Tongue (tissue), 2 donors: Measurements from ENCODE around the gene PRR5L. TPM values are rescaled to one million over a fixed set of nuclear protein-coding genes. Genes with fewer than 3 reads are reported as not detected.
"Not testable (repeated sequence)": the region's sequence is repeated elsewhere in the genome, so short reads cannot be mapped to it uniquely, and the experiment has no call there.

Experiments
- DNase-seq: peaks from one replicate; pipeline ENCODE4 v3.0.0-alpha.2; 2015
- total RNA-seq: library from RNA; depleted of rRNA; stranded (reverse); fragments of >200 nt; gene quantifications from one replicate; pipeline ENCODE4 v1.2.3, GENCODE V29; 2014

Gene PRR5L
- total RNA-seq, 1 donor from 2014 or later: 14.1 TPM

DNA sequence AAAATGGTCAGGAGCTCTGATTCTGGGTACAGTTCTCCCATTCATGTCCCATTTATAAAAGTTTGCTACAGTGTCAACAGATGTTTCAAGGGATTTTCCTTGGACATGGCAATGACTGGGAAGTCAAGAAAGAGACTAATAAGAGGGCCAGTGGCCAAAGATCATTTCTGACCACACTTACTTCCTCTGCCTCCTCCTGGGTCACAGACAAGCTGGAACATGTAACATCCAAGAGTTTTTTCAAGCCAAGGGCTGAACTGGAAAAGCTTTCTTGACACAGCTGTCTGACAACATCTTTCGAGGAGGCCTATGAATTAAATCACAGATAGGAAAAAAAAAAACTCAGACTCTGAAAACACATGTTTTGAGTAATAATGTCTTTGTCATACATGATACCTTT is 15.6 kb upstream of the PRR5L start:
- no peak for DNase-seq

DNA sequence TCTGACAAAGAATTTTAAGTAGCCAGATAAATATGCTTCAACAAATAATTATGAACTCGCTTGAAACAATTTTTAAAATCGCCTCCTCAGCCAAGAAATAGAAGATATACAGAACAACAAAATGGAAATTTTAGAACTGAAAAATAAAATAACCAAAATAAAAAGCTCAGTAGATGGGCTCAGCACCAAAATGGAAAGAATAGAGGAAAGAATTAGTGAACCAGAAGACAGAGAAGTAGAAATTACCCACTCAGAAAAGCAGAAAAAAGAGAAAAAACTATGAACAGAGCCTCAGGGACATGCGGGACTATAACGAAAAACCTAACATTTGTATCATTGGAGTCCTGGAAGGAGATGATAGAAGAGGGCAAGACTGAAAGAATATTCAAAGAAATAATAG is 14.2 kb upstream of the PRR5L start:
- no peak for DNase-seq

DNA sequence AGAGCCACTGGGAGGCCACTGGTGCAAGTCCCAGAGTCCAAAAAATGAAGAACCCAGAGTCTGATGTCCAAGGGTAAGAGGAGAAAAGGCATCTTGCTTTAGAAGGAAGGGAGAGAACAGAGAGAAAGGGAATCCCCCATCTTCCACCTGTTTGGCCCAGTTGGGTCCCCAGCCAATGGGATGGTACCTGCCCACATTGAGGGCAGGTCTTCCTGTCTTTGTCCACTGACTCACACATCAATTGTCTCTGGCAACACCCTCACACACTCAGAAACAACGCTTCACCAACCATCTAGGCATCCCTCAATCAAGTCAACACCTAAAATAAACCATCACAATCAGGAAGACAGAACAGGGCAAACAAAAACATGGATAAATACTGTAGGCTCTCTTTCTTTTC is 13.2 kb upstream of the PRR5L start:
- no peak for DNase-seq

DNA sequence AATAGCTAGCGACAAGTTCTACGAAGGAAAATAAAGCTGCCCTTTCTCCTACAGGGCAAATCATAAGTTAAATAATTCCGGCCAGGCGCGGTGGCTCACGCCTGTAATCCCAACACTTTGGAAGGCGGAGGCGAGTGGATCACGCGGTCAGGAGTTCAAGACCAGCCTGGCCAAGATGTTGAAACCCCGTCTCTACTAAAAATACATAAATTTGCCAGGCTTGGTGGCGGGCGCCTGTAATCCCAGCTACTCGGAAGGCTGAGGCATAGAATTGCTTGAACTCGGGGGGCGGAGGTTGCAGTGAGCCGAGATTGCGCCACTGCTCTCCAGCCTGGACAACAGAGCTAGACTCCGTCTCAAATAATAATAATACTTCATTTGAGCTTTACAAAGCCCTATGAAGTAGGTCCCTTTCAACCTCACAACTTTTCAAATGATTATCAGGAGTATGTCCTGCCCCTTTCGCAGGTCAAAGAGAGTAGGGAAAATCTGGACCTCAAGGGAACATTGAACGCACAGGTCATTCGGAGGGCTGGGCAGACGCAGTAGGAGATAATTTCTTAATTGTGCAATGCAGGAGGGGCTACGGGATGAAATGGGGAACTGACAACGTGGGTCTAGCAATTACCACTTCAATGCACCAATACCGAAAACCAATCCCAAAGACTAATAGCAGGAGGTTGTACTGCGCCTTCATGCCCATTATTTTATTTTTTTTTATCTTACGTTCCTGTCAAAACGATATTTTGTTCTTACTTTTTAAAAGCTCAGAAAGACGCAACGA is 7.5 kb upstream of the PRR5L start:
- no peak for DNase-seq

DNA sequence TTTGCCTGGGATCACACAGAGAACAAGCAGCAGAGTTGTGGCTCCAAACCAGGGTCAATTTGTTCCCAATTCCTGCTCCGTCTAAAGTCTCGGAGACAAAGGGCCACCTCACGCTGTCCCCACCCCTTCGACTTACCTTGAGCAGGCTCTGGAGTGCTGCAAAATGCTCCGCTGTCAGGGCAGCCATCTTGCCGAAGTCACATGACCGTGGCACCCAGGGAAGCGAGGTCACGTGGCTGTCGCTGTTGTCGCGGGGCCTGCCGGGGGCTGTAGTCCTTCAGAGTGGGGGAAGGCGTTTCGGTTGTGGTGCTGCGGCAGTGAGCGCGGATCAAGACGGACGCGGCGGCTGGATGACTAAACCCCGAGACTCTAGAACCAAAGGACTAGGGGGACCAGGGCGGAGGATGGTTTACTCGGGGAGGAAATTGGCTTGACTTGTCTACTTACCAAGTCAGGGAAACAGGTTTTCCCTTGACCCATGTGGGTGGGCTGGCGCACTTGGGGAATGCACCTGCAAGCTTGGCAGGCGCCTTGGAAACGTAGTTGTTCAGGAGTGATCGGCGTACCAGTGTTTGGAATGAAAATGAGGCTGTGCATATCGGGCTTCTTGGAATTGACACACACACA is 6.7 kb upstream of the PRR5L start, which contains the start of gene COMMD9:
Gene COMMD9 (minus strand): TSS at position 199 of the 627 bp plus-strand sequence. CDS start 12 bp downstream, at position 187.
- peak; percentile 97 for DNase-seq

DNA sequence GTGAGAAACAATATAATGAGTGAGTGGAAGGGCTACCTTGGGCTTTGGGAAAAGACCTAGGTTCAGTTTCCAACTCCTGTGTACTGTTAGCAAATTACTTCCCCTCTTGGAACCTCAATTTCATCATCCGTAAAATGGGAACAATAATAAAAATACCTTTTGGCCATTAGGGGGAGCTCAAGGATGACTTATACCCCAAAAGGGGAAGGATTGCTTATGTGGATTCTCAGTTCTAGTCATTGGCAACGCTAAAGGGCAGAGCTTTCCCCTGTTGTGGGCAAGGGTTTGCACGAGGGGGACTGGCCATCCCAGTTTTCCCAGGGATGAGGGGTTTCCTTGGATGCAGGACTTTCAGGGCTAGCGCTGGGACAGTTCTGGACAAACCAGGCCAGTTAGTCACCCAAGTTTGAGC is 3.8 kb upstream of the PRR5L start:
- peak; percentile 55 for DNase-seq

DNA sequence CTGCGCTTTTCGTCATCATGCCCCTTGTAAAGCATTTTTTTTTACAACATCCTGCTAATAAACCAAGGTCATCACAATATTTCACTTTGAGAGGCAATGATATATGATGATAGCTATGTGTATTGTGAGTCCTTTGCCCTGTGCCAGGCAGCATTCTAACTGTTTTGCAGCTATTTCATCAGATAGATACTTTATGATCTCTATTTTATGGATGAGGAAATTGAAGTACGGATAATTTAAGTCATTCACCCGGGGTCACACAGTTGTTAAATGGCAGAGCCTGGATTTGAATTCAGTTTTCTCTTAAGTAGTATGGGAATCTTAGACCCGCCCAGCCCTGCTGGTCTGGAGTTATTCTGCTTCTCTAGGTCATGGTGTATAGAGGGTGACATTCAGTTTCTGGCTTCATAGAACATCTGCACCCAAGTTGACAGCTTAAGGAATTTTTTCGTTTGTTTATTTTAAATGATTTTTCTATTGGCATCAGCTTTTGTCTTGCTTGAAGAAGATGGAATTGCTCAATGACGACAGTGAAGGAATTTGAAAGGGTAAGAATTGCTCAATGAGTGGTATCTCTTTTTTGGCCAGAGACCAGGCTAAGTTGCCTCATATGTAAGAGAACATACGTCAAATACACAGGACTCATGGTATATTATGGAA is 926 bp downstream of the PRR5L start:
- DNase-seq: no peak

DNA sequence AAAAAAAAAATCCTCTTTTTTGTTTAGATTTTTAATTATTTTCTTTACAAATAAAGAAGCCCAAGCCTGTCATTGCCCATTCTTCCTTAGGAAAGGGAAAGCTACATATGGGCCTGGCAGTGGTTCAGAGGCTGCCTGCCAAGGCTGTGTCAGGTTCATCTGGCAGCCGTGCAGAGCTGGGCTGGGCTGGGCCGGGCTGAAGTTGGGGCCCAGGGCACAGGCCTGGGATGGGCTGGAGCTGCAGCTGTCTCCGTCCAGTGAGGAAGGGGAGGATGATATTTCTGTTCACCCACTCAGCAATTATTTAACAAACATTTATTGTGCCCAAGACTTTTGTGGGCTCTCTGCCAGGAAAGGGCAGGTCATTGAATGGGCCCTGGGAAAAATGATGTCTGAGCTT is 4.6 kb downstream of the PRR5L start:
- peak; percentile 96 for DNase-seq

DNA sequence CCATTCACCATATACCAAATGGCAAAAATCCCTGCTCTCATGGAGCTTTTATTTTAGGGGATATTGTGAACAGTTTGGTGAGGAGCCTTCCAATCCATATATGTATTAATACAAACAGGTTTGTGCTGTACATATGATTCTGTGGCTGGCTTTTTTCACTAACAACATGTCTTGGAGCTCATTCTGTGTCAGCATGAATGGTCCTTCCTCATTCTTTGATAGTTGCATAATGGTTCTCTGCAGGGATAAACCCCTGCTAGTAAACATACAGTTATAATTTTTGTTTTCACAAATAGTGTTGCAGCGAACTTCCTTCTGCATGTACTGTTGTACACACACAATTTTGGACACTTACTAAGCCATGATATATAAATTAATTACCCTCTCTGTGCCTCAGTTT is 8.3 kb downstream of the PRR5L start:
- no peak for DNase-seq

DNA sequence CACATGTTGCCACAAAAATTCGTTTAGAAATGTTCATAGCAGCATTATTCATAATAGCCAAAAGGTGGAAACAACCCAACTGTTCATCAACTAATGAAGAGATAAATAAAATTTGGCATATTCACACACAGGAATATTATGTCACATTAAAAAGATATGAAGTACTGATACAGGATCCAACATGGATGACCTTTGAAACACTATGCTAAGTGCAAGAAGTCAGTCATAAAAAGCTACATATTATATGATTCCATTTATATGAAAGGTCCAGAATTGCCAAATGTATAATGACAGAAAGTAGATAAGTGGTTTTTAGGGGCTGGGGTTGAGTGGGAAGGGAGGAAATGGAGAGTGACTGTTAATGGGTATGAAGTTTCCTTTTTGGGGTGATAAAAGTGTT is 9.0 kb downstream of the PRR5L start:
- DNase-seq: no peak

DNA sequence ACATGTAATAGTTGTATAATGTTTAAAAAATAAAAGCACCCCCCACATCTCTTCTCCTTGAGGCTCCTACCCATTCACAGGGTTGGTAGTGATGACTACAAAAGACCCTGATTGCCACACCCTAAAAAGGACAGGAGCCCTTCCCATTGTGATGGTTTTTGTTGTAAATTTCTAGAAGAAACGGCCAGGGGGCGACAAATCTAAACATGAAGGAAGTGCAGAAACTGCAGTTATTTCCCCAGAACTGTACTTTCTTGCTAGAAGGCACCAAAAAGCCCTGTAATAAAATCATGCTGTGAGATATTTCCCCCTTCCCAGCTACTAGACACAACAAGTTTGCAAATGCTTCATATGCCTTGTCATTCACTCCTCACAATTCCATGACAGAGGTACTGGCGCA is 10.8 kb downstream of the PRR5L start:
- DNase-seq: no peak

DNA sequence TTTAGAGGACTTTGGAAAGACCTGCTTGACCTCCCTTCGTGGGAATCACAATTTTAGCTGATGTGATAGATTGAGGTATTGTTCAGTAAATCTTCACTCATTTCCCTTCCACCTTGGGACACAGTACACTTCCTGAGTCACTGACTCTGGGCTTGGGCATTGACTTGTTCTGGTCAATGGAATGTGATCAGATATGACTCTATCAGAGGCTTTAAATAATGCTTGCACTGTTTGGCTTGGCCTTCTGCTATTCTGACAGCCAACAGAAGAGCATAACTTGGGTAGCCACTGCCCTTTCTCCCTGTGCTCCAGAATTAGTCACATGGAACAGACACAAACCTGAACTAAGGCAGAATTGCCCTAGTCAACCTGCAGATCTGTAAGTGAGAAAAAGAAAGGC is 12.5 kb downstream of the PRR5L start:
- DNase-seq: no peak

DNA sequence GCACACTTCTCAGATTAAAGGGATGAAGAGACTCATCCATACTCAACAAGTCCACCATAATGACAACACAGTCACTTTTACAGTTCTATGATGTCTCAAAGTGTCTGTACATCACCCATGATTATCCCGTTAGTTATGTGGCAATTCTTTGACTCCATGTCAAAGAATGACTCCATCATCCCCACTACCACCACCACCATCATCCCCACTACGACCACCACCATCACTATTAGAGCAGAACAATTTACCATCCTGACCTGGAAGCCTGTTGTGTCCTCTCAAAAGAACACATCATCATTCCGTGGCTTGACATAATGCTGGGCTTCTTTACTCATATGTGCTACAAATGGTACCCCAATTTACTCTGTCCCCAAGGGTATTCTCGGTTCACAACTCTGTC is 13.7 kb downstream of the PRR5L start:
- DNase-seq: no peak

DNA sequence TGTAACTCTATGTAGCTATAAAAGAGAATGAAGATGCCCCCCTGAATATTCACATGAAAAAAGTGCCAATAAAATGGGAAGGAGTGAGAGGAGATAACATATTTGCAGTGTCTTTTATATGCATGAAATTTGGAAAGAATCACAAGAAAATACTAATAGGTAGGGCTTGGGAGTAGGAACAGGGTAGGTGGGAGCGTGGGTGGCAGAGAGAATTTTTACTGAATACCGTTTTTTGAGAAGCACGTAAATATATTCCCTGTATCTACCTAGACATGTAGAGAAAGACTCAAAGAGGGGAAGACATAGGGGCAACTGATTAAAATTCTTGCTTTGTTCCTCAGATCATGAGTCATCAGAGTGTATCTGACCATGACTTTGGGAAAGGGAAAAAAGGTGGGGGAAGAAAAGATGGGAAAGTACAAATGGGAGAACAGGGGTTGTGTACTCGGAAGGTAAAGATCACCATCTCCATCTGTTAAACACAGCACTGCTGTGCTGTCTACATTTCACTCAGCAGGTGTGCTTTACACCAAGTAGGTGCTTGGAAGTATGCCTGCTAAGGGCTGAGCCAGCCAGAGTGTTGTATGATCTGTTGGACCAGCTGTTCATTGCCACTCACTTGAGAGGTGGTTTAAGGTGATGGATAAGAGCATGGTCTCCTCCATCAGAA is 16.0 kb downstream of the PRR5L start:
- DNase-seq: peak; percentile 73

DNA sequence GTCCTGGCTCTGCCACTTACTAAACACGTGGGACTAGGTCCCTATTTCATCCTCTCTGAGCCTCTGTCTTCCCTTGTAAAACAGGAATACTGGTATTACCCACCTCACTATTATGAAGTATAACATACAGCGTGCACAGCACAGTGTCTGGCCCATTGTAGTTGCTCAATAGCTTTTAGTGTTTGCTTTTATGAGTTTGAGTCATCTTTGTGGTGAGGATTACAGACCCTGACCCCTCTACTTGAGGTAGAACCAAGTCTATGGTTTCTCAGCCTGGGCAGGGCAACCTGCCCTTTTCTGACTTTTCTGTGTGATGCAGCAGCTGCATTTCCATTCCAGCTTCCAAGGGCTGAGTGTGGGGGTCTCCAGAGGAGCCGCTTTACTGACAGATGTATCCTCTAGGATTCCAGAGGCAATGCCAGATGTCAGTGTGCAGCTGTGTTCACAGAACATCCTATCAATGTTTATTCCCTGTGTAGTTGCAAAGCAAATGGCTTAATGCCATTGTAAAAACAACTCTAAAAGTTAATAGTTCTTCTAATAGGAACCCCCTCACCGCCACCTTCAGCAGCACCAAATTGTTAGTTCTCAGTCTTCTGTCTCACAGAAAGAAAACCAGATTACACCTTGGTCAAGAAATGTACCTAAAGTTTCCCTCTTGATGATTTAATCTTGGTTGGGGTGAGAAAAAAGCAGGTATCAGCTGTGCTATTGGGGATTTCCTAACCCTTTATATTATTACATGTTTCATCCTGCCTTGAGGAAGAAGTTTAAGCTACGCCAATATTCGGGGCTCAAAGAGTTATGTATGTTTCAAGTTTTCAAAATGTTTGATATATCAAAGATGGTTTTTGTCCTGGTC is 16.8 kb downstream of the PRR5L start:
- peak; percentile 79 for DNase-seq

DNA sequence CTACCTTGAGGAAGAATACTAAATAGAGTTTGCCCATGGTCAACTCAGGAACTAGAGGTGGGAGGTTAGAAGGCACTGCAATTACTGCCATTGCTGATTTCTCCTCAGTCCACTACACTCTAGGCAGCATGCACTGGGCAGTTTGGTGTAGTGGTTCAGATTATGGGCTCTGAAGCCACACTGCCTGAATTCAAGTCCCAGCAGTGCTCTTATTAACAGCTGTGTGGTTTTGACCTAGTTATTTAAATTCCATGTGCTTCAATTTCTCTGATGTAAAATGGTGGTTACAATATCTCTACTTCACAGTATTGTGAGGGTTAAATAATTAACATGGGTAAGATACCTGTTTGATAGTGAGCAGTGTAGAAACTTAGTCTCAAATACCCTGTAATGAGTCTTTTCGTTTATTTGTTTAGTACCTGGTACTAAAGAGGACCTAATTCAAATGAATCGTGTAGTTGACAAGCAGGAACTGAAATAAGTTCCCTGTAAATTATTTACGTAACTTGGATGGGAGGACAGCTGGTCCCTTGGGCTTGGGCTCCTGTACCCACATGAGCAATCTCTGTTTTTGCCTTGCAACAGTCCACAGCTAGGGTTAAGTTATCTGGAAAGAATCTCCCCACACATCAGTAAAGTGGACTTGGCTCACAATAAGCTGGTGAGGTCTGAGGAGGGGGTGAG is 17.8 kb downstream of the PRR5L start:
- DNase-seq: no peak

DNA sequence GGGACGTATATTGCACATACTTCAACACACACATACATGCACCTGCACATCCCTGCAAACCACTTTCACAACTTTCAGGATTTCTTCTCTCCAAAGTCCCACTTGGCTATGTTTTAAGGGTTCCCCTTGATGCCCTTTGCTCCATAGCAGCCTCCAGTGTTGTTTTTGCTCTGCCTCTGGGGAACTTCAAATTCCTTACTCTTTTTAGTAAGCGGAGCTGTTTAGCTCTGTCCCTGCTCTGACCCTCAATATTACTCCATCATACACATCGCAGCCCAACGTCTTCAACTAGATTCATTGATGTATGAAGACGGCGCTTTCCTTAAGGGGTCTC is 18.3 kb downstream of the PRR5L start:
- DNase-seq: peak; percentile 8

DNA sequence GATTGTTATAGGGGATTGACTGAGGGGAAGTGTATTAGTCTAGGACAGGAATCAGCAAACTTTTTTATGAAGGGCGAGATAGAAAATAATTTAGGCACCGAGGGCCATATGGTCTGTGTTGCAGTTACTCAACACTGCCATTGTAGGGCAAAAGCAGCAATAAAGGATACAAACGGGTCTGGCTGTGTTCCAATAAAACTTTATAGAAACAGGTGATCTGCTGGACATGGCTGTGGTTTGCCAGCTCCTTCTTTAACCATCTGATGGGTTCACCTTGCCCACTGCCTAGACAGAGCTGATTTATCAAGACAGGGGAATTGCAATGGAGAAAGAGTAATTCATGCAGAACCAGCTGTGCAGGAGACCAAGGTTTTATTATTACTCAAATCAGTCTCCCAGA is 20.0 kb downstream of the PRR5L start:
- no peak for DNase-seq

DNA sequence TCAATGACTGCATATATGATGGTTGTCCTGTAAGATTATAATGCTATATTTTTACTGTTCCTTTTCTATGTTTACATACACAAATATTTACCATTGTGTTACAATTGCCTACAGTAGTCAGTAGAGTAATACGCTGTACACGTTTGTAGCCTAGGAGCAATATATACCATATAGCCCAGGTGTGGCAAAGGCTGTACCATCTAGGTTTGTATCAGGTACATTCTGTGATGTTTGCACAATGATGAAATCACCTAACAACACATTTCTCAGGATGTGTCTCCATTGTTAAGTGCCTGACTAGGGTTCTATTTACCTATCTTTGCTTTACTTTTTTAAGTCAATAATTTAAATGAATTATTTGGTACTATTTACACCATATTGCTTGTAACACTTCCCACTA is 21.9 kb downstream of the PRR5L start:
- no peak for DNase-seq

DNA sequence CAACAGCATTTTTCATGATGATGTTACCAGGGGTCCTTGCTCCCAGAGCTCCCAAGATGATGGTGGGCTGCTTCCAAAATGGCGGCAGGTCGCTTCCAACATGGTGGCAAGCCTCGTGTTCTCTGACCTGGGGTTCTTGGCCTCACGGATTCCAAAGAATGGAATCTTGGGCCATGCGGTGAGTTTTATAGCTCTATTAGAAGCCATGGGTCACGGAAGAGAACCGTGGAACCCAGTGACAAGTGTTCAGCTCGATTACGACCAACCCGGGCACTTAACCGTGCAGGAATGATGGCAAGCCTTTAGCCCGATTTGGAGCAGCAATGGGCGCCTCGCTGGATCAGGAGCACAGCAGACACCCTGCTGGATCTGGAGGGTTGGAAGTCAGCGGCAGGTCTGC is 28.9 kb downstream of the PRR5L start:
- DNase-seq: not testable (repeated sequence)

DNA sequence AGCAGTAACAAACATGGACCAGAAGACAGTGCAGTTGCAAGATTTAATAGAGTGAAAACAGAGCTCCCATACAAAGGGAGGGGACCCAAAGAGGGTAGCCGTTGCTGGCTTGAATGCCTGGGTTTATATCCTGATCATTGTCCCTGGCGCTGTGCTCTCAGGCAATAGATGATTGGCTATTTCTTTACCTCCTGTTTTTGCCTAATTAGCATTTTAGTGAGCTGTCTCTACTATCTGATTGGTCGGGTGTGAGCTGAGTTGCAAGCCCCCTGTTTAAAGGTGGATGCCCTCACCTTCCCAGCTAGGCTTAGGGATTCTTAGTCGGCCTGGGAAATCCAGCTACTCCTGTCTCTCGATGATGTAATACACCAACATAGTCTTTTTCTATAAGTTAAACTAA is 29.3 kb downstream of the PRR5L start:
- DNase-seq: not testable (repeated sequence)
